ENCODE results near the gene FOXO6.
A peak's percentile ranks its signal among the peaks of the same experiment; 100 is the strongest.

Gene FOXO6

DNA sequence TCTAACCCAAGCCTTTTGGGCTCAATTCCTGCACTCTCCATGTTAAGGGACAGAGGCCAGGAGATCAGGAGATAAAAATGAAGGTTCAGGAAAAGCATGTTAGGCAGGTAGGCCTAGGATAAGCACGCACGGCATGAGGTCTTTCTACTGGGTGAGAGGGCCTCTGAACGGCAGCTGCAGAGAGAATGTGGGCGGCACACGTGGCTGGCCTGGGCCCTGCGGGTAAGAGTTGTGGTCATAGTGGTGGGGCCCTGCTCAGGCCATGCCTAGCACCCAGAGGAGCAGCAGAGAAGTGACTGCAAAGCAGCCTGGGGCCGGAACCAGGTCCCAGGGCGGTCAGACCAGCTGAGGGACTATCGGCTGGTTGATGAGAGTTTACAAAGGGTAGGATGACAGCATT lies 7.5 kb upstream of the FOXO6 start:
- no peak for DNase-seq

DNA sequence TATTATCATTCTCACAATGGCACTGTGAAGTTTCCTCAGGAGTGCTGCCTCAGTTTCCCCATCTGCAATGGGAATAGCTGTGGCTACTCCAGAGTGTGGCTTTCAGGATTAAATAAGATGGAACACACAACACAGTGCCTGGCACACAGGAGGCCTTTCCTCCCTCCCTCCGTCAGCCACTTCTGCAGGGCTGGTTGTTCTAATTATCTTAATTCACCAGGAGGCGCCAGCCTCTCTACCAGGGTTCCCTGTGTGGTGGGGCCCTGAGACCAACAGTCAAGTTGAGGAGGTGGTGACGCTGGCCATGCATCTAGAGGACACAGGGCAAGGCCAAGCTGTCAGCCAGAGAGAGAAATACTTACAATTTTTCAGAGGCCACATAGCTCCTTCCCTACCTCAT lies 6.3 kb upstream of the FOXO6 start:
- no peak for DNase-seq

GRCh38 chr1:41355356-41355755 lies 5.9 kb upstream of the FOXO6 start:
- no peak for DNase-seq

DNA sequence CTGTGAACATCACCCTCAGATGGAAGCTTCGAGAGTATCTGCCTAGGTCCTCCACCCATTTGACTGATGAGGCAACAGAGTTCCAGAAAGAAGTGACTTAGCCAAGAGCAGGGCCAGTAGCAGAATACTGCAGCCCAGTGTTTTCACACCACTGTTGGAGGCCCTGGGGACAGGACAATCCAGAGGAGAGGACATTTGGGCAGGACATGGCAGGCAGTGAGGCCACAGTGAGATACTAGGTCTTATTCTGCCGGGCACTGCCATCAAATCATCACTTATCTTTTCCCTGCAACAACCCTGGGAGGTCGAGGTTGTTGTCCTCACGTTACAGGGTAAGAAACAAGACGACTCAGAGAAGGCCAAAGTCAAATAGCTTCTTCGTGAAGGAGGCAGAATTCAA lies 5.5 kb upstream of the FOXO6 start:
- DNase-seq, result no peak

DNA sequence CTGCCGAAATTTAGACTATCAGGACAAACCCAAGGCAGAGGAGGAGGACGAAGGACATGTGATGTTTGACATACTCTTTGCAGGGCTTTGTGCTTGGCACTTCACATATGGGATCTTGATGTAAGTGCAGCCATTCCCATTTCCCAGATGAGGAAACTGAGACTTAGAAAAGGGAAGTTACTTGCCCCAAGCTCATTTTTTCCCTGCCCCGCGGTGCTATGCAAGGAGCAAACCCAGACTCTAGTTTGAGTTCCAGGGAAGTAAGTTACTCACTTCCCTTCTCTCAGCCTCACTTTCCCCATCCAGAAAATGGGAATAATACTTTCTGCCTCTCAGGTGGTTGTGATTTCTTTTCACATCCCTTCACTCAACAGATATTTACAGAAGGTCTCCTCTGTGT lies 4.5 kb upstream of the FOXO6 start:
- DNase-seq, result no peak

DNA sequence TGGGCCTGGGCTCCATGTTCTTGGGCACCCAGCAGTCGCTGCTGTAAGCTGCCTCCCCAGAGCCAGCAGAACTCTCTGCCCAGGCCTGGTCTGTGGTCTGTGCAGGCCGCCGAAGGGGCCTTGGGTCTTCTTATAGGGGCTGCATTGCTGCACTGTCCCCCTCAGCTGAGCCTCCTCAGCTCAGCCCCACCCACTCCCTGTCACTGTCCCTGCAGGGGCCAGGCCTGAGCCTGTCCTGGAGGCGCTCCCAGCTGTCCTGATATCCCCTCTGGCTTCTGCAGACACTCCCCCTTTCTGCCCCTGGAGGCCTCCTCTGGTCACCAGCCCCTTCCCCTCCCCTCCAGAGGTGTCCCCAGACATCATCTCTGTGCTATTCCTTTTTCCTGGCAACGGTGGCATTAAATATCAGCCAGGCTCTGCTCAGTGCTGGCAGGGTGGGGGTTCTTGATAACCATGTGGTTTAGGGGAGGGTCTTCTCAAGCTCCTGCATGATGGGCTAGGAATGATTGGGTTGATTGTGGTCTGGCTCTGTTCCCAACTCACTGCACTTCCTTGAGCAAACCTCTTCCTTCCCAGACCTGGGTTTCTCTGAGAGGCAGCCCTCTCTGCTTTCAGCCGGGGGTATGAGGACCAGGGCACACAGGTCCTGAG lies 3.7 kb upstream of the FOXO6 start:
- DNase-seq, result no peak

DNA sequence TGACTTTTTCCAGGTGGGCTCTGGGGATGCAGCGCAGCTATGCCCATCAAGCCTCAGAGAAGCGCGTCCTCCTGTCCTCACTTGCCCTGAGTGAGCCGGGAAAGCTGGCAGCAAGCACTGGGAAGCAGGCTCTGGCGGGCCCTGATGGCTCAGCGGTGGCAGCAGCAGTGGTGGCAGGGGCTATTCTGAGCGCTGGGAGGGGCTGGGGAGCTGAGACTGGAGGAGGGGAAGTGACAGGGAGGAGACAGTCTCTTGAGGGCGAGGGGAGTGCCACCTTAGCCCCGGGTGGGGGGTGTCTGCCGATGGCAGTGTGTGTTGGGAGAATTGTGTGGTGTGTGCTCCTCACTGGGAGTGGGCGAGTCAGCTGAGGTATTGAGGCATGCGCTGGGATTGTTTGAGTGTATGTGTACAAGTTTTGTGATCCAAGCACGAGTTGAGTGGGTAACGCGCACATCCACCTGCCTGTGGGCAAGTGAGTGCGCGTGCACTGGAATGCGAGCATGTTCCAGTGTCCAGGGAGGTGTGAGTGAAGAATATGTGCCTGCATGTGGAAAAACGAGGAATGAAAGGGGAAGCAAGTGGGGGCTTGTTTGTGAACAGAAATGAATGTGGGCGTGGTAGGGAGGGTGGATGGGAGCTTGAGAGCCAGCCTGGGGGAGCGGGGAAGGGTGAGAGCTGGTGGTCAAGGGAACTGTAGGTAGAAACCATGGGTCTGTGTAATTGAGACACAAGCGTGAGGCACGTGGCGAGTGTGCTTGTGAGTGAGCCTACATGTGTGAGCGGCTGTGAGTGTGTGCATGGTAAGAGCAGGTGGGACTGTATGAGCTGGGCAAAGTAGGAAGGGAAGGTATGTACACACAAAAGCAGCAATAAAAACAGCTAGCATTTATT lies 2.9 kb upstream of the FOXO6 start:
- no peak for DNase-seq

DNA sequence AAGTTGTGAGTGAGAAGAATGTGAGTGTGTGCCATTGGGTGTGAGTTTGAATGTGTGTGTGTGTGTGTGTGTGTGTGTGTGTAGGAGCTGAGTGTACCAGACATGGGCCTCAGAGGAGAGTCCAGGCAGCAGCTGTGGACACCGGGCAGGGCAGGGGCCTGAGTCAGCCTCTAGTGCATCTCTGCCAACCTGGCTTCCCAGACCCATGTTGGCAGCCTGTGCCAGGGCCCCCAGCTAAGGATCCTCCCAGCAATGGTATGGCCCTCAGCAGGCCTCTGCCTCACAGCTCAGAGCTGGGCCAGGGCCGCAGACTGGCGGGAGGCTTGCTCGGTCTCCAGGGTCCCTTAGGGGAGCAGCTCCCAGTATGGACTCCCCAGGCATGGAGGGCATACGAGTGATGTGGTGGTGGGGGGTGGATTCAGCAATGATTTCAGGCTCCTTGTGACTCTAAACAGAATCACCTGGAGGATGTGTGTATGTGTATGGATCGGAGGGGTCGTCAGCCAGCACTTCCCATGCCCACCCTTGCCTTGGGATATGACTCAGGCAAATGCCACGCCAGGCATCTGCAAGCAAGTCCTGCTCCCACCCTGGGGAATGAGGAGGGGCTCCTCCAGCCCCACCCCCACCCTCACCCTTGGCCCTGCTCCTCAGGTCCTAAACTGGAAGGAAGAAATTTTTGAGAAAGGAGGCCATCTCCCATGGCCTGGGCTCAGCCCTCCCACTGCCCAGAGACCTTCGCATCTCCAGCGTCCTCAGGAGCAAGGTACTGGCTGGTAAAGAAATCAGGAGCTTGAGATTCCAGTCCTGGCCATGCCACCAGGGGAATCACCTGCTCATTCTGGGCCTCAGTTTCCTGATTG lies 1.8 kb upstream of the FOXO6 start:
- no peak for DNase-seq

- DNase-seq, result no peak
These were observed 1.0 kb upstream of the FOXO6 start for GRCh38 chr1:41360074-41360785.

GRCh38 chr1:41361495-41362356 lies 492 bp downstream of the FOXO6 start:
- DNase-seq, result peak; percentile 39

GRCh38 chr1:41362357-41362721 lies 1.1 kb downstream of the FOXO6 start:
- no peak for DNase-seq

DNA sequence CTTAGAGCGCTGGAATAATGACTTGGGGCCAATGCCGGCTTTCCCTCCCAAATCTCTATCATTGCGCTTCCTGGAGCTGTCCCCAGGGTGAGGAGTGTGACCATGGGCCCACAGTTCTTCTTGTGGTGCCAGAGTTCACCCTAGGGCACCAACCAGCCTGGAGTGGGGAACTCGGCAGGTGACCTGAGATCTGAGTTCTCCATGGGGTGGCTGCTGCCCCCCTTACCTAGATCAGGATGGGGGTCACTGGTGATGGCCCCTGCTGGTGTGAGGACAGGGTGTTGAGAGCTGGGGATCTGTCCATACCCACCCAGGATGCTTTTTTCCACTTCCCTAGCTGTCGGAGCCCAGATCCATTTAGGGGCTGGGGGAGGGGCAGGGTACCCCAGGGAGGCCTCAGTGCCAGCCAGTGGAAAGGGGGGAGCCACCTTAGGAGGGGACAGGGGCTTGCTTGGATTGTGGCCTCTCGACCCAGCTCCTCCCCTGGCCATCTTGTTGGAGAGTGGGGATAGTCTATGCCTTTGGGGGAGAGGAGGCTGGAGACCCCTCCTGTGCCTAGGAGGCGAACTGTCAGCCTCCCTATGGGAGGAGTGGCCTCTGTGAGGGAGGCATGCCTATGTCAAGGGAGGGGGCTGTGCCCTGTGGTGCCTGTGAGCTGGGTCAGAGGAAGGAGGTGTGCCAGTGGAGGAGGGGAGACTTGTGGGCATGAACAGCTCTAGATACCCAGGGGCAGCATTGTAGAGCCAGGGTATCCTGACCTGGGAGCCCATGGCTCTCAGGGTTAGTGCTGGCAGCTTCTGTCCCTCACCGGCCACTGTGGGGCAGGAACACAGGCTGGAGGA lies 1.7 kb downstream of the FOXO6 start:
- DNase-seq, result no peak

DNA sequence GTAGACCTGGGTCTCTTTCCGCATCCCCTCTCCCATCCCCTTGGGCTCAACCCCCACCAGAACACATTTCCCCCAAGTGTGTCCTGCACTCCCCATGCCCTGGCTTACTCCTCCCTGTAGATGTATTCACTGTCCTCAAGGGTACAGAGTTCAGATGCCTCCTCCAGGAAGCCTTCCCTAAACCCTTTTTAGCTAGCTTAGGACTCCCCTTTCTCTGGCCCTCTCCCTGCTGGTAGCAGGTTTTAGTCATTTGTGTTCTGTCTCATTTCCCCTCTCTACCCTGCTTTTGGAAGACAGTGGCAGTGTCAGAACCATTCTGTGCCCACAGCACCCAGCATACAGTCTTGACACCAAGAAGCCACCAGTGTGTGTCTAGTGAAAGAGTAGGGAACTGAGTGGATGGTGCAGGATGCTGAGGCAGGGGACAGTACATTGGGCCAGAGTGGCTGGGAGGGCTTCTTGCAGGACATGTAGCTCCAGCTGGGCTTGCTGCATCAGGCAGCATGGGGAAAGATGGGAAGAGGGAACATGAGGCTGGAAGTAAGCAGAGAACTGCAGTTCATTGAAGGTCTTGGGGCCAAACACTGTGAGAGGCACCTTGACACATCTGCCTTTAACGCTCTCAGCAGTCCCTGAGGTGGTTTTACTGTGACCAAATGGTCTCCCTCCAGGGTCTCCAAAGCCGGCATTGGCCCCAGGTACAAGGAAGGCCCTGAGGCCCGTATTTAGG lies 2.5 kb downstream of the FOXO6 start:
- DNase-seq, result no peak

- DNase-seq, result no peak
These were observed 3.4 kb downstream of the FOXO6 start for GRCh38 chr1:41364442-41365319.

DNA sequence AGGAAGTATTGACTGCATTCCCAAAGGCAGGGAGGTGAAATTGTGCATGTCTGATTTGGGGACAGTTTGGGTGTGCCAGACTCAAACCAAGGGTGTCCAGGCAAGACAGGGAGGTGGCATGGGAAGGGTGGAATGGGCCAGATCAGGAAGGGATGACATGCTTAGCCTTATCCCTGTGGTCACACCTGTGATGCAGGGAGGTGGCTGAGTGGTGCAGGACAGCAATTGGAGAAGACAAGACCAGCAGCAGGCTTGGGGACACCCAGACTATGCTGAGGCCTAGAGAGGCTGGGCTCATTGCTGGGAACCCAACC lies 4.0 kb downstream of the FOXO6 start:
- DNase-seq, result no peak

DNA sequence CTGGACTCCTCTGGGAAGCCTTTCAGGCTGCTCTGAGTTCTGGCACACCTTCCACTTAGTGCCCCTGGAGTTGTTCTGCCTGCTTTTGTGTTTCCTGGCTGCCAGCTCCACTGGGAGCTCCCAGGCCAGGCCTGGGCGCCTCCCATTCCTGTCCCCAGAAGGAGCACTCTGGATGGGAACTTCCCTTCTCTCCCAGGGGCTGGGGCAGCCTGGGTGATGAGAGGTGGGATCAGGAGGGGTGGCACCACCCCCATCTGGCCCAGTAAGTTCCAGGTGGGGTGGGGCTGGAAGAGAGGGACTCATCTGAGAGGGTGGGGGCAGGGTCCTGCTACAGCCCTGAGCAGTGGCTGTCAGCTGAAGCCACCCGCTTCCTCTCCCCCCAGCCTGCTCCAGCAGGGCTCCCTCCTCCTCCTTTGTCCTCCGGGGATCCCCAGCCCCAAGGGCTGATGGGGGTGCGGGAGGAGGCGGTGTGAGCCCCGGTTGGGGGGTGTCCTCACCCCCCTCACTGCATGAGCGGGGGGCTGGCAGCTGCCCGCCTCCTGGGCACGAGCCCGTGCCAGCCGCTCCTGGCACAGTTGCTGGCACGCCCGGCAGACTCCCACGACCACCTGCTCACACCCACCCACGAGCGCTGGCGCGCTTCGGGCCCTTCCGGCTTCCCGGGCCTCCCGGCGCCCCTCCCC lies 4.7 kb downstream of the FOXO6 start:
- DNase-seq, result peak; percentile 38

DNA sequence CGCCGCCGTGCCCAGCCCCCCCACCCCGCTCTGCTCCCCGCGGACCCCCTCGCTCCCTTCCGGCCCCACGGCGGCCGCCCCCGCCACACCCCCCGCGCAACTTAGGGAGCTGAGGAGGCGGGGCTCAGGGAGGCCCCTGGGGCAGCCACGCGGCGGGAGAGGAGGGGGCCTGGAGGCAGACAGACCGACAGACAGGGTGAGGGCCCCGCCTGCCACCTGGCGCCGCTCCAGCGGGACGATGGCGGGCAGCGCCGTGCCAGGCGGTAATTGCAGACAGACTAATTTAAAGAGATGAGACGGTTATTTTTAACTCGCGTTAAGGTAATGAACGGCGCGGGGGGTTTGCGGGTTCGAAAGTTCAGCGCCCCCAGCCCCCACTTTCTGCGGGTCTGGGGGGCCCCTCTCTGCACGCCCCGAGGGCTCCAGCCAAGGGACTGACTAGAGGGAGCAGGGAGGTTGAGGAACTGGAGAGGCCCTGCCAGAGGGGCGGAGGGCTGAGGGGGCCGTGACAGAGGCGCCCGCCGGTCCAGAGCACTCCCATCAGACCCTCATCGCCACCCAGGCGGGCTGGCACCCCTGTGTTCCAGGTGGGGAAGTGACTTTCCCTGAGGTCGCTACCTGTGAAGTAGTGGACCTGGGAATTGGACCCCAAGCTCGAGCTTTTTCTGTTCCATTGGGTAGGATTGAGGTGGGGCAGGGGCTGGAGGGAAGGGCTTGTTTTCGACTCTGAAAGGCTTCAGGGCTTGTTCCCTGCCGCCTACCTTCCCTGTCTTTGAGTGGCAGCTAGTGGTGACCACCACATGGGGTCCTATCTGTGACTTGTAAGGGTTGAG lies 5.4 kb downstream of the FOXO6 start:
- peak; percentile 48 for DNase-seq

DNA sequence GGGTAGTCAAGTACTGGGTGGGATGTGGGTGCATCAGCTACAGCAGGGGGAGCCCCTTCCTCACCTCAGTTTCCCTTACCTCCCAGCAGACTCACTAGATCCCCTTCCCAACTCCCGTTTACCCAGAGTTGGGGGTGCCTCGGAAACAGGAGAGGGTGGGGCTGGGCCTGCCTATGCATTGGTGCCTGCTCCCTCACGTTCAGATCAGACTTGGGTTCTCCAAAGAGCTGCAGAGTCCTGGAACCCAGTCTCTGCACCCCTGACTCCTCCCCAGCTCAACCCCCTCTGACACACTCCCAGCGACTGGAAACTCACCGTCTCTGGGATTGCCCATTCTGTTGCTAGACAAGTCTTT lies 6.0 kb downstream of the FOXO6 start:
- no peak for DNase-seq

All from activated CD8-positive, alpha-beta memory T cell treated with anti-CD3 and anti-CD28 coated beads, Interleukin-2, amount 50 U/mL, for 4 hours (primary cell).